LHCN-M2 (cell line): ENCODE results near the gene ZFYVE28. TPM values are rescaled to one million over a fixed set of nuclear protein-coding genes. Genes with fewer than 3 reads are reported as not detected.
"Not testable (repeated sequence)": the region's sequence is repeated elsewhere in the genome, so short reads cannot be mapped to it uniquely, and the experiment has no call there.

Experiments
- DNase-seq: peaks from one replicate; pipeline ENCODE4 v3.0.0-alpha.2; 2012; ENCODE audit warnings: low read depth
- total RNA-seq: library from RNA; depleted of rRNA; stranded (reverse); fragments of >200 nt; gene quantifications from 2 replicates; pipeline ENCODE4 v1.2.3, GENCODE V29; 2014

The ZFYVE28 gene
- total RNA-seq, 1 experiment from 2014 or later, result 2.1 TPM

- DNase-seq, result no peak
These were observed 168.7 kb downstream of the ZFYVE28 start for GRCh38 chr4:2249526-2250356.

GRCh38 chr4:2248821-2249261, 169.6 kb downstream of the ZFYVE28 start:
- no peak for DNase-seq

- no peak for DNase-seq
These were observed 170.2 kb downstream of the ZFYVE28 start for GRCh38 chr4:2248044-2248780.

- DNase-seq, result no peak
These were observed 171.1 kb downstream of the ZFYVE28 start for GRCh38 chr4:2247128-2248043.

GRCh38 chr4:2246384-2247127, 171.9 kb downstream of the ZFYVE28 start:
- DNase-seq, result no peak

- no peak for DNase-seq
These were observed 172.6 kb downstream of the ZFYVE28 start for GRCh38 chr4:2245787-2246275.

- DNase-seq, result no peak
These were observed 173.2 kb downstream of the ZFYVE28 start for GRCh38 chr4:2245057-2245786.

GRCh38 chr4:2243681-2244380, 174.6 kb downstream of the ZFYVE28 start:
- peak; percentile 36 for DNase-seq

- peak; percentile 96 for DNase-seq
These were observed 176.8 kb downstream of the ZFYVE28 start, which contains the start of the genes HAUS3 and POLN for GRCh38 chr4:2241410-2242353. HAUS3 (minus strand) TSS chr4:2242121; CDS start chr4:2240946, 1,175 bp downstream. POLN (minus strand) TSS chr4:2242121; CDS start chr4:2229231, 12,890 bp downstream.

GRCh38 chr4:2241003-2241402, 177.4 kb downstream of the ZFYVE28 start:
- DNase-seq, result no peak

- no peak for DNase-seq
These were observed 181.3 kb downstream of the ZFYVE28 start for GRCh38 chr4:2236944-2237666.

GRCh38 chr4:2231082-2231481, 187.4 kb downstream of the ZFYVE28 start:
- no peak for DNase-seq

- no peak for DNase-seq
These were observed 192.2 kb downstream of the ZFYVE28 start for GRCh38 chr4:2226261-2226660.

GRCh38 chr4:2222838-2223237, 195.6 kb downstream of the ZFYVE28 start:
- no peak for DNase-seq

- DNase-seq, result not testable (repeated sequence)
These were observed 197.1 kb downstream of the ZFYVE28 start for GRCh38 chr4:2221378-2221777.

GRCh38 chr4:2220016-2220630, 198.3 kb downstream of the ZFYVE28 start:
- DNase-seq, result peak; percentile 57
